Subcutaneous adipose tissue (tissue), 4 donors: ENCODE results near the gene CHD9. TPM values are rescaled to one million over a fixed set of nuclear protein-coding genes. Genes with fewer than 3 reads are reported as not detected.

Experiments used
- CTCF ChIP-seq: fragments of 450-650 bp; IDR thresholded peaks from one replicate; pipeline ENCODE4 v1.5.1; 2016; ENCODE audit warnings: low read depth, mild to moderate bottlenecking, control low read depth, antibody characterized with exemption, moderate library complexity
- total RNA-seq, 4 donors: library from RNA; depleted of rRNA; stranded (reverse); fragments of >200 nt; gene quantifications; one replicate each; pipeline ENCODE4 v1.1.0, GENCODE V29; 2016

CHD9 gene
- total RNA-seq, 4 donors from 2014 or later = 78.0 to 113 (median 101) TPM

GRCh38 chr16:53083119-53083518, 28.3 kb downstream of the CHD9 start:
- TF ChIP-seq CTCF = no peak

GRCh38 chr16:53084141-53084541, 29.4 kb downstream of the CHD9 start:
- TF ChIP-seq CTCF = no peak

GRCh38 chr16:53084746-53085334, 30.0 kb downstream of the CHD9 start:
- TF ChIP-seq CTCF = no peak

GRCh38 chr16:53085369-53085843, 30.6 kb downstream of the CHD9 start:
- TF ChIP-seq CTCF = no peak

- no peak for TF ChIP-seq CTCF
These were observed 31.2 kb downstream of the CHD9 start for GRCh38 chr16:53085931-53086421.

- no peak for TF ChIP-seq CTCF
These were observed 32.3 kb downstream of the CHD9 start for GRCh38 chr16:53087101-53087500.

- TF ChIP-seq CTCF = no peak
These were observed 34.9 kb downstream of the CHD9 start for GRCh38 chr16:53089434-53090285.
